IMR-90 (cell line): ENCODE data around the gene PRSS21. TPM values are rescaled to one million over a fixed set of nuclear protein-coding genes. Genes with fewer than 3 reads are reported as not detected.

ENCODE experiments used
- ATAC-seq: fragments of 200-7000 bp; cut with Tn5 transposase; 2 replicates; pipeline ENCODE4 v1.9.1; 2020; ENCODE audit warnings: low read depth, mild to moderate bottlenecking, moderate library complexity
- BruUV-seq: library from RNA; stranded (reverse); fragments of 400-500 nt; replicated peaks from 2 replicates; lab custom pipeline; 2021; lab: Mats Ljungman, UMichigan
- CTCF ChIA-PET: fragments of 300-600 bp; formaldehyde crosslinking; extraction: SDS; loops from one replicate; lab custom pipeline; 2021; ENCODE audit warnings: antibody characterized with exemption; lab: Yijun Ruan, JAX
- POLR2A ChIA-PET: fragments of 300-600 bp; sonication (Branson Sonifier 250); formaldehyde crosslinking; loops from one replicate; lab custom pipeline; 2022; ENCODE audit warnings: antibody characterized with exemption; ENCODE audit not compliant: unreplicated experiment; lab: Charles Lee
- DNase-seq: peaks from one replicate; pipeline ENCODE4 v3.0.0; 2013
- H2AFZ ChIP-seq: replicated peaks from 2 replicates; pipeline ENCODE3; 2013; ENCODE audit warnings: low read length, mild to moderate bottlenecking; ENCODE audit not compliant: poor library complexity
- H2AK5ac ChIP-seq: 2 replicates; pipeline ENCODE4 v1.6.1; 2013; ENCODE audit warnings: low read depth, low read length, inconsistent platforms
- H2AK9ac ChIP-seq: replicated peaks from 2 replicates; pipeline ENCODE3; 2013; ENCODE audit warnings: mild to moderate bottlenecking, low read depth, low read length, moderate library complexity; ENCODE audit not compliant: poor library complexity
- H2BK120ac ChIP-seq: 2 replicates; pipeline ENCODE4 v1.6.1; 2013; ENCODE audit warnings: low read depth, low read length, inconsistent platforms
- H2BK15ac ChIP-seq: 3 replicates; pipeline ENCODE4 v1.6.1; 2013; ENCODE audit warnings: low read depth, low read length, inconsistent platforms
- H2BK20ac ChIP-seq: 2 replicates; pipeline ENCODE4 v1.6.1; 2013; ENCODE audit warnings: low read depth, mild to moderate bottlenecking, inconsistent platforms, low read length, moderate library complexity
- H2BK5ac ChIP-seq: 2 replicates; pipeline ENCODE4 v1.6.1; 2013; ENCODE audit warnings: mild to moderate bottlenecking, low read depth, low read length, inconsistent platforms; ENCODE audit not compliant: poor library complexity, severe bottlenecking
- H3K14ac ChIP-seq: replicated peaks from 2 replicates; pipeline ENCODE4 v1.6.1; 2013; ENCODE audit warnings: low read depth, low read length, inconsistent platforms
- H3K18ac ChIP-seq: 2 replicates; pipeline ENCODE4 v1.6.1; 2013; ENCODE audit warnings: low read depth, low read length, control low read depth
- H3K23ac ChIP-seq: 2 replicates; pipeline ENCODE4 v1.6.1; 2013; ENCODE audit warnings: low read depth, low read length, inconsistent platforms
- H3K27ac ChIP-seq: 2 replicates; pipeline ENCODE4 v1.5.1; 2013; ENCODE audit warnings: mild to moderate bottlenecking, control low read depth, low read length; ENCODE audit not compliant: insufficient read depth
- H3K27me3 ChIP-seq: 2 replicates; pipeline ENCODE4 v1.6.1; 2013; ENCODE audit warnings: low read length; ENCODE audit not compliant: control insufficient read depth, insufficient read depth
- H3K36me3 ChIP-seq: 2 replicates; pipeline ENCODE4 v1.6.1; 2013; ENCODE audit warnings: low read length, mixed read lengths; ENCODE audit not compliant: control insufficient read depth, insufficient read depth
- H3K4ac ChIP-seq: 2 replicates; pipeline ENCODE4 v1.6.1; 2013; ENCODE audit warnings: low read depth, low read length, inconsistent platforms
- H3K4me1 ChIP-seq: 2 replicates; pipeline ENCODE4 v1.6.1; 2013; ENCODE audit warnings: low read length, mixed read lengths; ENCODE audit not compliant: control insufficient read depth, insufficient read depth
- H3K4me2 ChIP-seq: 2 replicates; pipeline ENCODE4 v1.6.1; 2013; ENCODE audit warnings: low read depth, mild to moderate bottlenecking, control low read depth, low read length, moderate library complexity
- H3K4me3 ChIP-seq: 2 replicates; pipeline ENCODE4 v1.5.1; 2013; ENCODE audit warnings: low read depth, mild to moderate bottlenecking, control low read depth, low read length, moderate library complexity; ENCODE audit not compliant: insufficient read depth
- H3K56ac ChIP-seq: 2 replicates; pipeline ENCODE4 v1.6.1; 2013; ENCODE audit warnings: low read length, inconsistent platforms; ENCODE audit not compliant: insufficient read depth; ENCODE audit errors: extremely low read depth
- H3K79me1 ChIP-seq, 2 experiments: 2 replicates each; pipeline ENCODE4 v1.6.1; 2013; ENCODE audit warnings: low read length in 2 of 2, inconsistent platforms in 1 of 2, low read depth in 1 of 2
- H3K9ac ChIP-seq: 2 replicates; pipeline ENCODE4 v1.6.1; 2013; ENCODE audit warnings: low read depth, low read length, control low read depth
- H3K9me1 ChIP-seq: 2 replicates; pipeline ENCODE4 v1.6.1; 2013; ENCODE audit warnings: low read length, inconsistent platforms; ENCODE audit not compliant: insufficient read depth
- H3K9me3 ChIP-seq: 2 replicates; pipeline ENCODE4 v1.6.1; 2013; ENCODE audit warnings: low read length; ENCODE audit not compliant: control insufficient read depth, insufficient read depth
- H4K20me1 ChIP-seq: 2 replicates; pipeline ENCODE4 v1.6.1; 2013; ENCODE audit warnings: low read length, inconsistent platforms; ENCODE audit not compliant: insufficient read depth
- H4K5ac ChIP-seq: 2 replicates; pipeline ENCODE4 v1.6.1; 2013; ENCODE audit warnings: mild to moderate bottlenecking, low read depth, low read length, control low read depth
- H4K8ac ChIP-seq, 2 experiments: 2 replicates each; pipeline ENCODE4 v1.6.1; 2013; ENCODE audit warnings: low read depth in 2 of 2, low read length in 2 of 2, control low read depth in 1 of 2, inconsistent platforms in 1 of 2
- H4K91ac ChIP-seq: 2 replicates; pipeline ENCODE4 v1.6.1; 2013; ENCODE audit warnings: low read depth, low read length, inconsistent platforms; ENCODE audit not compliant: insufficient read depth
- BHLHE40 ChIP-seq: fragments of 150-350 bp; IDR thresholded peaks from 2 replicates; pipeline ENCODE4 v1.6.1; 2016; ENCODE audit warnings: mild to moderate bottlenecking, low read depth, low read length
- CEBPB ChIP-seq: IDR thresholded peaks from 2 replicates; pipeline ENCODE4 v1.6.1; 2012; ENCODE audit warnings: low read depth, low read length, improper control_type of control experiment
- CHD1 ChIP-seq: IDR thresholded peaks from 2 replicates; pipeline ENCODE4 v1.6.1; 2012; ENCODE audit warnings: low read depth, low read length, improper control_type of control experiment
- CTCF ChIP-seq: conservative IDR thresholded peaks from 2 replicates; pipeline ENCODE4 v1.5.1; 2012; ENCODE audit warnings: mild to moderate bottlenecking, low read depth, low read length, improper control_type of control experiment
- ELK1 ChIP-seq: fragments of 150-350 bp; IDR thresholded peaks from 2 replicates; pipeline ENCODE4 v1.6.1; 2016; ENCODE audit warnings: low read depth, mild to moderate bottlenecking, low read length, moderate library complexity, borderline replicate concordance
- FOS ChIP-seq: fragments of 150-350 bp; IDR thresholded peaks from 2 replicates; pipeline ENCODE4 v1.6.1; 2016; ENCODE audit warnings: low read depth, low read length
- MAFK ChIP-seq: IDR thresholded peaks from 2 replicates; pipeline ENCODE4 v1.6.1; 2012; ENCODE audit warnings: low read depth, low read length, improper control_type of control experiment
- MAZ ChIP-seq: IDR thresholded peaks from 2 replicates; pipeline ENCODE4 v1.6.1; 2012; ENCODE audit warnings: low read depth, mild to moderate bottlenecking, low read length, improper control_type of control experiment, moderate library complexity, borderline replicate concordance
- MXI1 ChIP-seq: IDR thresholded peaks from 2 replicates; pipeline ENCODE4 v1.6.1; 2012; ENCODE audit warnings: low read depth, mild to moderate bottlenecking, low read length, moderate library complexity, borderline replicate concordance
- NFE2L2 ChIP-seq: fragments of 150-350 bp; IDR thresholded peaks from 2 replicates; pipeline ENCODE4 v1.6.1; 2016; ENCODE audit warnings: low read depth, mild to moderate bottlenecking, low read length
- POLR2A ChIP-seq: IDR thresholded peaks from 2 replicates; pipeline ENCODE4 v1.6.1; 2012; ENCODE audit warnings: mild to moderate bottlenecking, low read depth, low read length
- RAD21 ChIP-seq: IDR thresholded peaks from 2 replicates; pipeline ENCODE4 v1.6.1; 2012; ENCODE audit warnings: low read length, improper control_type of control experiment
- RFX5 ChIP-seq: IDR thresholded peaks from 2 replicates; pipeline ENCODE4 v1.8.0; 2012; ENCODE audit warnings: low read depth, mild to moderate bottlenecking, low read length, moderate library complexity
- SMC3 ChIP-seq: fragments of 150-350 bp; IDR thresholded peaks from 2 replicates; pipeline ENCODE4 v1.6.1; 2016; ENCODE audit warnings: low read depth, mild to moderate bottlenecking, antibody characterized with exemption, low read length, moderate library complexity
- USF2 ChIP-seq: fragments of 150-350 bp; IDR thresholded peaks from 2 replicates; pipeline ENCODE4 v1.6.1; 2017; ENCODE audit warnings: mild to moderate bottlenecking, antibody characterized with exemption, low read length, low read depth
- WGBS, 2 experiments: methylation state at CpG; one replicate each; pipeline versions ENCODE4 v1.1.5 to v1.1.7; 2013; ENCODE audit warnings: missing lambda C conversion rate in 2 of 2; ENCODE audit not compliant: insufficient read length in 1 of 2; ENCODE audit errors: extremely low coverage in 2 of 2; 5-methylcytosine and 5-hydroxymethylcytosine counted together
- dilution Hi-C: fragments of 300-500 bp; cut with HindIII; formaldehyde crosslinking; loops from one replicate; pipeline ENCODE4 v1.14.3; 2018; ENCODE audit warnings: low sequenced_read_pairs; ENCODE audit not compliant: unreplicated experiment
- in situ Hi-C: fragments of 300-500 bp; cut with MboI; formaldehyde crosslinking; loops from 3 replicates; pipeline ENCODE4 v1.14.3; 2019; ENCODE audit warnings: low sequenced_read_pairs, inconsistent platforms, mixed read lengths
- intact Hi-C: fragments of 100-400 bp; cut with micrococcal nuclease; formaldehyde crosslinking; loops from 2 replicates; pipeline ENCODE4 v1.10.0; 2022
- polyA plus RNA-seq, 3 experiments: library from polyadenylated mRNA; depleted of rRNA; stranded (reverse); fragments of >200 nt; gene quantifications; 2 replicates each; pipeline ENCODE4 v1.2.3, GENCODE V29; 2012; ENCODE audit warnings: low replicate concordance in 1 of 3
- total RNA-seq: library from RNA; depleted of rRNA; stranded (reverse); fragments of >200 nt; gene quantifications from 2 replicates; pipeline ENCODE4 v1.2.3, GENCODE V29; 2012

The PRSS21 gene
- total and polyA plus RNA-seq, 2 of the 4 experiments (the other 2 are of a cell fraction) = 0.21 TPM; not detected in 1

GRCh38 chr16:2779151-2779920 is 37.7 kb upstream of the PRSS21 start:
- DNase-seq (no peak), ATAC-seq (no peak)
- Histone ChIP-seq H3K27me3 (peaks cover 13% of the 10 kb centered on the region), H3K4ac (no peak overlapping the region), H3K14ac (no peak overlapping the region), H2BK15ac (no peak overlapping the region), H3K36me3 (peaks cover 10% of the 10 kb centered on the region), H3K9me1 (peaks cover 10% of the 10 kb centered on the region), H2BK20ac (no peak overlapping the region), H3K4me1 (peaks cover 4% of the 10 kb centered on the region), H4K5ac (no peak overlapping the region), H3K27ac (no peak overlapping the region), H3K9ac (no peak overlapping the region), H2AK9ac (peak overlapping the region; percentile 68), H4K20me1 (peaks cover 17% of the 10 kb centered on the region; the same call in 1 of the 2 replicates), H2BK5ac (no peak overlapping the region), H2AFZ (no peak overlapping the region), H3K4me3 (no peak overlapping the region), H3K56ac (no peak overlapping the region), H3K18ac (no peak overlapping the region), H3K4me2 (no peak overlapping the region), H3K23ac (no peak overlapping the region), H2BK120ac (no peak overlapping the region), H3K9me3 (no peaks in the 10 kb centered on the region), H4K91ac (no peak overlapping the region), H4K8ac (no peak overlapping the region), H2AK5ac (no peak overlapping the region), H3K79me1 (peaks cover 14 to 49% of the 10 kb centered on the region in 2 experiments)
- in situ Hi-C loops = no loop called here
- POLR2A ChIA-PET = no interaction called here
- intact Hi-C loops = no loop called here
- CTCF ChIA-PET = no interaction called here
- WGBS, 2 experiments = 93% methylated on average over 7 of the region's 23 CpGs; no CpG with 5 or more reads in 1 of the 2 experiments
- BruUV-seq = no TSS peak
- dilution Hi-C loops = no loop called here
- TF ChIP-seq MXI1 (no peak), MAZ (no peak), RFX5 (no peak), POLR2A (no peak), BHLHE40 (no peak), CHD1 (no peak), CEBPB (no peak), FOS (no peak), MAFK (no peak), NFE2L2 (no peak), SMC3 (no peak), CTCF (no peak), RAD21 (no peak), ELK1 (no peak), USF2 (no peak)
